ENCODE data around the gene ADAMTS2.

- TF ChIP-seq CTCF (IDR thresholded peaks at IDR 0.05; ENCODE audit: extremely low read depth in 1 of 2, insufficient read depth in 1 of 2, low read depth in 1 of 2, low read length in 2 of 2) (no peak), POLR2A (IDR thresholded peaks at IDR 0.05; ENCODE audit: low read depth, low read length) (no peak), POLR2AphosphoS5 (IDR thresholded peaks at IDR 0.05; ENCODE audit: insufficient read depth, low read depth, low read length) (no peak), EZH2 (IDR thresholded peaks at IDR 0.05; ENCODE audit: borderline replicate concordance, low read depth, low read length, severe bottlenecking) (no peak), JUN (IDR thresholded peaks at IDR 0.05; ENCODE audit: borderline replicate concordance, insufficient read depth, insufficient read length, low read depth) (no peak), GATA2 (IDR thresholded peaks at IDR 0.05; ENCODE audit: insufficient read depth, insufficient read length, low read depth, low read length) (no peak), MAX (IDR thresholded peaks at IDR 0.05; ENCODE audit: insufficient read depth, insufficient read length) (no peak), FOS (IDR thresholded peaks at IDR 0.05; ENCODE audit: borderline replicate concordance, insufficient read depth, low read length) (no peak), MYC (IDR thresholded peaks at IDR 0.05; ENCODE audit: low read depth, low read length) (no peak)
These were observed 49.0 kb downstream of the ADAMTS2 start for GRCh38 chr5:179296150-179296821.
